Vagina (tissue), 2 donors: ENCODE measurements around the gene SIK3.

Experiments used
- CTCF ChIP-seq, 3 experiments: fragments of 450-650 bp in 2 of 3; fragments of 200-600 bp in 1 of 3; sonication (generic) in 1 of 3; IDR thresholded peaks; one replicate each; pipeline ENCODE4 v1.5.1; 2017 to 2019; ENCODE audit warnings: antibody characterized with exemption in 3 of 3, mild to moderate bottlenecking in 2 of 3, moderate library complexity in 2 of 3
- POLR2A ChIP-seq, 2 donors: fragments of 450-650 bp; IDR thresholded peaks; one replicate each; pipeline ENCODE4 v1.6.1; 2017; ENCODE audit warnings: antibody characterized with exemption in 2 of 2, mild to moderate bottlenecking in 2 of 2, moderate library complexity in 2 of 2
- POLR2AphosphoS5 ChIP-seq, 2 donors: sonication (generic); formaldehyde crosslinking; IDR thresholded peaks; one replicate each; pipeline ENCODE4 v1.9.0; 2017; ENCODE audit warnings: antibody characterized with exemption in 2 of 2, mild to moderate bottlenecking in 2 of 2, low read depth in 1 of 2; ENCODE audit not compliant: insufficient read depth in 1 of 2

GRCh38 chr11:116963813-116964212, 134.4 kb downstream of the SIK3 start:
- no peak for TF ChIP-seq CTCF (IDR thresholded peaks at IDR 0.05)
- TF ChIP-seq POLR2AphosphoS5 (IDR thresholded peaks at IDR 0.05; ENCODE audit: insufficient read depth in 1 of 2, low read depth in 1 of 2), result no peak
- TF ChIP-seq POLR2A (IDR thresholded peaks at IDR 0.05), result no peak
